Neural progenitor cell (in vitro differentiated cells): ENCODE data around the gene HS3ST3B1.

Experiments
- CTCF ChIP-seq: fragments of 200-600 bp; sonication (generic); IDR thresholded peaks from 2 replicates; pipeline ENCODE4 v1.5.1; 2017; ENCODE audit warnings: antibody characterized with exemption, mild to moderate bottlenecking
- EZH2 ChIP-seq: fragments of 200-600 bp; sonication (generic); IDR thresholded peaks from 2 replicates; pipeline ENCODE4 v1.6.1; 2017; ENCODE audit warnings: antibody characterized with exemption, mild to moderate bottlenecking, moderate library complexity
- EZH2phosphoT487 ChIP-seq: fragments of 200-600 bp; sonication (generic); IDR thresholded peaks from 2 replicates; pipeline ENCODE4 v1.6.1; 2017; ENCODE audit warnings: antibody characterized with exemption

- no peak for TF ChIP-seq CTCF
- TF ChIP-seq EZH2: no peak
- TF ChIP-seq EZH2phosphoT487: no peak
Observed at GRCh38 chr17:14306596-14306995, 5.7 kb downstream of the HS3ST3B1 start.
